Motor neuron (in vitro differentiated cells): ENCODE data around the gene SLC6A6. TPM values are rescaled to one million over a fixed set of nuclear protein-coding genes. Genes with fewer than 3 reads are reported as not detected.

Experiments
- ATAC-seq, 8 experiments: fragments of 200-7000 bp; cut with Tn5 transposase; replicated peaks in 6 of 8; 2 replicates each; pipeline ENCODE4 v1.8.0; 2021; ENCODE audit warnings: mild to moderate bottlenecking in 8 of 8, moderate library complexity in 8 of 8
- H3K27ac ChIP-seq, 2 donors: fragments of 250-450 bp; sonication (Bioruptor Pico); 2 replicates each; pipeline ENCODE4 v1.9.0; 2021; ENCODE audit warnings: antibody characterized with exemption in 2 of 2, mild to moderate bottlenecking in 2 of 2, moderate library complexity in 1 of 2
- H3K4me1 ChIP-seq, 2 donors: fragments of 250-450 bp; sonication (Bioruptor Pico); replicated peaks in 1 of 2; 2 replicates each; pipeline ENCODE4 v1.6.1; 2021; ENCODE audit warnings: antibody characterized with exemption in 2 of 2, mild to moderate bottlenecking in 2 of 2, moderate library complexity in 1 of 2
- H3K4me3 ChIP-seq, 5 donors: fragments of 250-450 bp; sonication (Bioruptor Pico); 2 replicates each; pipeline ENCODE4 v1.9.0; 2021; ENCODE audit warnings: antibody characterized with exemption in 5 of 5, mild to moderate bottlenecking in 5 of 5, moderate library complexity in 4 of 5
- WGBS, 10 experiments: fragments of 450-650 bp; shearing (Covaris generic); methylation state at CpG; one replicate each; pipeline ENCODE4 v1.0.0; 2022; 5-methylcytosine and 5-hydroxymethylcytosine counted together
- in situ Hi-C, 9 experiments: fragments of 400-800 bp; cut with MboI; loops; one replicate each; pipeline ENCODE4 v1.15.0; 2021; ENCODE audit warnings: low sequenced_read_pairs in 9 of 9, low pct_unique_long_range_greater_than_20kb in 2 of 9; ENCODE audit not compliant: unreplicated experiment in 9 of 9
- total RNA-seq, 8 experiments: library from RNA; unstranded; fragments of 300-600 nt; gene quantifications; 2 replicates each; pipeline versions ENCODE4 v1.2.3 to v1.2.4, GENCODE V29; 2022

Gene SLC6A6
- total RNA-seq, 8 experiments from 2014 or later, result 5.6 to 53.5 (median 8.3) TPM

GRCh38 chr3:14450922-14451606 is 48.7 kb downstream of the SLC6A6 start:
- Histone ChIP-seq H3K27ac (no peak overlapping the region), H3K4me3 (no peak overlapping the region), H3K4me1 (peaks cover 18 to 28% of the 10 kb centered on the region in 2 donors)
- ATAC-seq, result no peak
- WGBS, 10 experiments, result 83 to 100% (median 96%) methylated on average over 1 to 3 of the region's 5 CpGs; no CpG with 5 or more reads in 3 of the 10 experiments
- in situ Hi-C loops, result loop anchor here in 3 of 9 experiments (25.0 kb wide), 2 partner anchors 189 to 564 kb away; partner anchors contain the start of gene WNT7A (in 1 of the 3)

- H3K27ac ChIP-seq, result peak overlapping the region; percentile 36 to 81
- in situ Hi-C loops, result loop anchor here in 3 of 9 experiments (25.0 kb wide), 2 partner anchors 190 to 565 kb away; partner anchors contain the start of gene WNT7A (in 1 of the 3)
- H3K4me1 ChIP-seq, result peaks cover 18 to 28% of the 10 kb centered on the region in 2 donors
- no peak overlapping the region for H3K4me3 ChIP-seq
- ATAC-seq, result peak in 7 of 8 experiments; percentile 9 to 77 (median 66)
- 47 to 100% (median 76%) methylated on average over 1 to 6 of the region's 17 CpGs; no CpG with 5 or more reads in 3 of the 10 experiments for WGBS, 10 experiments
Observed at GRCh38 chr3:14451844-14452739, 49.7 kb downstream of the SLC6A6 start.

- in situ Hi-C loops, result loop anchor here in 3 of 9 experiments (25.0 kb wide), 2 partner anchors 191 to 566 kb away; partner anchors contain the start of gene WNT7A (in 1 of the 3)
- ATAC-seq, result peak; percentile 83 to 94 (median 90)
- Histone ChIP-seq H3K4me3 (no peak overlapping the region), H3K4me1 (peaks cover 18 to 28% of the 10 kb centered on the region in 2 donors), H3K27ac (peak overlapping the region; percentile 36 to 81)
- WGBS, 10 experiments, result 0 to 40% (median 21%) methylated on average over 1 to 16 of the region's 25 CpGs; no CpG with 5 or more reads in 2 of the 10 experiments
Observed at GRCh38 chr3:14452740-14453710, 50.6 kb downstream of the SLC6A6 start.

- Histone ChIP-seq H3K27ac (no peak overlapping the region), H3K4me1 (peaks cover 18 to 28% of the 10 kb centered on the region in 2 donors), H3K4me3 (no peak overlapping the region)
- in situ Hi-C loops, result loop anchor here in 3 of 9 experiments (25.0 kb wide), 2 partner anchors 192 to 567 kb away; partner anchors contain the start of gene WNT7A (in 1 of the 3)
- no peak for ATAC-seq
- WGBS, 10 experiments, result 25 to 80% (median 67%) methylated on average over 1 to 11 of the region's 23 CpGs
Observed at GRCh38 chr3:14453876-14454638, 51.7 kb downstream of the SLC6A6 start.

GRCh38 chr3:14454639-14455310 is 52.4 kb downstream of the SLC6A6 start:
- Histone ChIP-seq H3K27ac (no peak overlapping the region), H3K4me1 (peaks cover 18 to 28% of the 10 kb centered on the region in 2 donors), H3K4me3 (no peak overlapping the region)
- in situ Hi-C loops, result loop anchor here in 3 of 9 experiments (25.0 kb wide), 2 partner anchors 192 to 567 kb away; partner anchors contain the start of gene WNT7A (in 1 of the 3)
- 24 to 100% (median 78%) methylated on average over 2 to 7 of the region's 8 CpGs; no CpG with 5 or more reads in 1 of the 10 experiments for WGBS, 10 experiments
- ATAC-seq, result no peak

- in situ Hi-C loops, result loop anchor here in 3 of 9 experiments (25.0 kb wide), 2 partner anchors 193 to 568 kb away; partner anchors contain the start of gene WNT7A (in 1 of the 3)
- WGBS, 10 experiments, result 80 to 100% (median 100%) methylated on average over 1 to 4 of the region's 6 CpGs; no CpG with 5 or more reads in 2 of the 10 experiments
- Histone ChIP-seq H3K4me1 (peaks cover 18 to 28% of the 10 kb centered on the region in 2 donors), H3K4me3 (no peak overlapping the region), H3K27ac (no peak overlapping the region)
- ATAC-seq, result no peak
Observed at GRCh38 chr3:14455571-14456317, 53.3 kb downstream of the SLC6A6 start.

- in situ Hi-C loops, result loop anchor here in 3 of 9 experiments (25.0 kb wide), 2 partner anchors 194 to 569 kb away; partner anchors contain the start of gene WNT7A (in 1 of the 3)
- peaks cover 16 to 26% of the 10 kb centered on the region in 2 donors for H3K4me1 ChIP-seq
- 89 to 100% (median 93%) methylated on average over 2 to 6 of the region's 8 CpGs; no CpG with 5 or more reads in 5 of the 10 experiments for WGBS, 10 experiments
- no peak overlapping the region for H3K4me3 ChIP-seq
- no peak for ATAC-seq
- H3K27ac ChIP-seq, result no peak overlapping the region
Observed at GRCh38 chr3:14456794-14457193, 54.4 kb downstream of the SLC6A6 start.

- Histone ChIP-seq H3K4me3 (no peak overlapping the region), H3K4me1 (peaks cover 10 to 19% of the 10 kb centered on the region in 2 donors), H3K27ac (no peak overlapping the region)
- in situ Hi-C loops, result loop anchor here in 3 of 9 experiments (25.0 kb wide), 2 partner anchors 195 to 570 kb away; partner anchors contain the start of gene WNT7A (in 1 of the 3)
- ATAC-seq, result no peak
- WGBS, 10 experiments, result 82 to 100% (median 100%) methylated on average over 1 to 5 of the region's 5 CpGs; no CpG with 5 or more reads in 3 of the 10 experiments
Observed at GRCh38 chr3:14457481-14457880, 55.1 kb downstream of the SLC6A6 start.

- WGBS, 10 experiments, result 31 to 100% (median 55%) methylated on average over 1 to 8 of the region's 9 CpGs; no CpG with 5 or more reads in 3 of the 10 experiments
- peak in 5 of 8 experiments; percentile 19 to 58 (median 43) for ATAC-seq
- H3K4me3 ChIP-seq, result no peak overlapping the region
- no peak overlapping the region for H3K27ac ChIP-seq
- in situ Hi-C loops, result loop anchor here in 3 of 9 experiments (25.0 kb wide), 2 partner anchors 196 to 571 kb away; partner anchors contain the start of gene WNT7A (in 1 of the 3)
- H3K4me1 ChIP-seq, result peaks cover 4 to 15% of the 10 kb centered on the region in 2 donors
Observed at GRCh38 chr3:14457999-14458398, 55.6 kb downstream of the SLC6A6 start.
